HG02571 (cell line): Measurements from ENCODE around the gene UNC45A.
A peak's percentile ranks its signal among the peaks of the same experiment; 100 is the strongest.

Experiments used
- ATAC-seq: cut with Tn5 transposase; IDR thresholded peaks from one replicate; pipeline ENCODE4 v1.9.1; 2021; ENCODE audit warnings: mild to moderate bottlenecking, moderate library complexity; ENCODE audit not compliant: unreplicated experiment

UNC45A gene

GRCh38 chr15:90941038-90941437 lies 6.0 kb downstream of the UNC45A start:
- ATAC-seq, result no peak

- ATAC-seq, result no peak
Measured at GRCh38 chr15:90942354-90943120, 7.5 kb downstream of the UNC45A start.

GRCh38 chr15:90945091-90945490 lies 10.0 kb downstream of the UNC45A start:
- no peak for ATAC-seq

- ATAC-seq, result no peak
Measured at GRCh38 chr15:90946538-90946937, 11.5 kb downstream of the UNC45A start.

GRCh38 chr15:90946941-90947576 lies 12.0 kb downstream of the UNC45A start:
- no peak for ATAC-seq

GRCh38 chr15:90947577-90948357 lies 12.7 kb downstream of the UNC45A start:
- no peak for ATAC-seq

GRCh38 chr15:90948506-90948905 lies 13.4 kb downstream of the UNC45A start:
- ATAC-seq, result no peak

GRCh38 chr15:90949979-90950675 lies 15.0 kb downstream of the UNC45A start:
- no peak for ATAC-seq

- ATAC-seq, result no peak
Measured at GRCh38 chr15:90950676-90951075, 15.6 kb downstream of the UNC45A start.

- no peak for ATAC-seq
Measured at GRCh38 chr15:90952901-90953677, 18.0 kb downstream of the UNC45A start.

- ATAC-seq, result no peak
Measured at GRCh38 chr15:90953947-90954711, 19.0 kb downstream of the UNC45A start.

GRCh38 chr15:90954712-90955623 lies 19.9 kb downstream of the UNC45A start, which contains the start of gene RCCD1:
Gene RCCD1, plus strand, starts transcription at chr15:90954884. Its CDS starts 1,851 bp downstream, at chr15:90956735.
- ATAC-seq, result peak; percentile 91

GRCh38 chr15:90955624-90956273 lies 20.7 kb downstream of the UNC45A start:
- no peak for ATAC-seq

- ATAC-seq, result no peak
Measured at GRCh38 chr15:90956274-90957030, 21.4 kb downstream of the UNC45A start.

GRCh38 chr15:90957031-90957790 lies 22.1 kb downstream of the UNC45A start:
- ATAC-seq, result no peak

- ATAC-seq, result no peak
Measured at GRCh38 chr15:90957791-90958190, 22.7 kb downstream of the UNC45A start.
